ENCODE data around the gene IRF9. TPM values are rescaled to one million over a fixed set of nuclear protein-coding genes. Genes with fewer than 3 reads are reported as not detected.

IRF9 gene
- total and polyA plus RNA-seq, 2 of the 13 experiments (the other 11 are each of a cell fraction or from before 2014, with no cell fraction given) = 14.9 to 49.7 TPM

DNA sequence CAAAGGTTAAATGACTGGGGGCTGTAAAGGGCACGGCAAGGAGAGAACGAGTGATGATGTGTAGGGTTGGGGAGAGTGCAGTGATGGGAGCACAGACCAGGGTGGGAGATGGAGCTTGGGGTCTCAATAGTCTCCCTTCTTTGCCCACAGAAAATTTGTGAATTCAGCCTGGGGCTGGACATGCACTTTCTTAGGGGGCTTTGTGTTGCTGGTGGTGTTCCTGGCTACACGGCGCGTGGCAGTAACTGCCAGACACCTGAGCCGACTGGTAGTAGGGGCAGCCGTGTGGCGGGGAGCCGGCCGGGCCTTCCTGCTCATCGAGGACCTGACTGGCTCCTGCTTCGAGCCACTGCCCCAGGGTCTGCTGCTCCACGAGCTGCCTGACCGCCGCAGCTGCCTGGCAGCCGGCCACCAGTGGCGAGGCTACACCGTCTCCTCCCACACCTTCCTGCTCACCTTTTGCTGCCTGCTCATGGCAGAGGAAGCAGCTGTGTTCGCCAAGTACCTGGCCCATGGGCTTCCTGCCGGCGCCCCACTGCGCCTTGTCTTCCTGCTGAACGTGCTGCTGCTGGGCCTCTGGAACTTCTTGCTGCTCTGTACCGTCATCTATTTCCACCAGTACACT, 28.9 kb upstream of the IRF9 start (continued):
- TF ChIP-seq ZIK1 (CRISPR knock-in tag; IDR thresholded peaks at IDR 0.05; ENCODE audit: borderline replicate concordance, low read depth) = 0 out of 2 replicates have a peak, but pooled peaks have one; percentile 4
- no peak for TF ChIP-seq ELF4 (CRISPR knock-in tag; IDR thresholded peaks at IDR 0.05; ENCODE audit: borderline replicate concordance)
- peak; percentile 88; the same call in 1 of the 2 replicates for TF ChIP-seq KLF13 (CRISPR knock-in tag; IDR thresholded peaks at IDR 0.05)
- TF ChIP-seq, protein P1, sequence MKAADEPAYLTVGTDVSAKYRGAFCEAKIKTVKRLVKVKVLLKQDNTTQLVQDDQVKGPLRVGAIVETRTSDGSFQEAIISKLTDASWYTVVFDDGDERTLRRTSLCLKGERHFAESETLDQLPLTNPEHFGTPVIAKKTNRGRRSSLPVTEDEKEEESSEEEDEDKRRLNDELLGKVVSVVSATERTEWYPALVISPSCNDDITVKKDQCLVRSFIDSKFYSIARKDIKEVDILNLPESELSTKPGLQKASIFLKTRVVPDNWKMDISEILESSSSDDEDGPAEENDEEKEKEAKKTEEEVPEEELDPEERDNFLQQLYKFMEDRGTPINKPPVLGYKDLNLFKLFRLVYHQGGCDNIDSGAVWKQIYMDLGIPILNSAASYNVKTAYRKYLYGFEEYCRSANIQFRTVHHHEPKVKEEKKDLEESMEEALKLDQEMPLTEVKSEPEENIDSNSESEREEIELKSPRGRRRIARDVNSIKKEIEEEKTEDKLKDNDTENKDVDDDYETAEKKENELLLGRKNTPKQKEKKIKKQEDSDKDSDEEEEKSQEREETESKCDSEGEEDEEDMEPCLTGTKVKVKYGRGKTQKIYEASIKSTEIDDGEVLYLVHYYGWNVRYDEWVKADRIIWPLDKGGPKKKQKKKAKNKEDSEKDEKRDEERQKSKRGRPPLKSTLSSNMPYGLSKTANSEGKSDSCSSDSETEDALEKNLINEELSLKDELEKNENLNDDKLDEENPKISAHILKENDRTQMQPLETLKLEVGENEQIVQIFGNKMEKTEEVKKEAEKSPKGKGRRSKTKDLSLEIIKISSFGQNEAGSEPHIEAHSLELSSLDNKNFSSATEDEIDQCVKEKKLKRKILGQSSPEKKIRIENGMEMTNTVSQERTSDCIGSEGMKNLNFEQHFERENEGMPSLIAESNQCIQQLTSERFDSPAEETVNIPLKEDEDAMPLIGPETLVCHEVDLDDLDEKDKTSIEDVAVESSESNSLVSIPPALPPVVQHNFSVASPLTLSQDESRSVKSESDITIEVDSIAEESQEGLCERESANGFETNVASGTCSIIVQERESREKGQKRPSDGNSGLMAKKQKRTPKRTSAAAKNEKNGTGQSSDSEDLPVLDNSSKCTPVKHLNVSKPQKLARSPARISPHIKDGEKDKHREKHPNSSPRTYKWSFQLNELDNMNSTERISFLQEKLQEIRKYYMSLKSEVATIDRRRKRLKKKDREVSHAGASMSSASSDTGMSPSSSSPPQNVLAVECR (CRISPR knock-in tag; IDR thresholded peaks at IDR 0.05; ENCODE audit: borderline replicate concordance) = no peak
- TF ChIP-seq, protein P2, sequence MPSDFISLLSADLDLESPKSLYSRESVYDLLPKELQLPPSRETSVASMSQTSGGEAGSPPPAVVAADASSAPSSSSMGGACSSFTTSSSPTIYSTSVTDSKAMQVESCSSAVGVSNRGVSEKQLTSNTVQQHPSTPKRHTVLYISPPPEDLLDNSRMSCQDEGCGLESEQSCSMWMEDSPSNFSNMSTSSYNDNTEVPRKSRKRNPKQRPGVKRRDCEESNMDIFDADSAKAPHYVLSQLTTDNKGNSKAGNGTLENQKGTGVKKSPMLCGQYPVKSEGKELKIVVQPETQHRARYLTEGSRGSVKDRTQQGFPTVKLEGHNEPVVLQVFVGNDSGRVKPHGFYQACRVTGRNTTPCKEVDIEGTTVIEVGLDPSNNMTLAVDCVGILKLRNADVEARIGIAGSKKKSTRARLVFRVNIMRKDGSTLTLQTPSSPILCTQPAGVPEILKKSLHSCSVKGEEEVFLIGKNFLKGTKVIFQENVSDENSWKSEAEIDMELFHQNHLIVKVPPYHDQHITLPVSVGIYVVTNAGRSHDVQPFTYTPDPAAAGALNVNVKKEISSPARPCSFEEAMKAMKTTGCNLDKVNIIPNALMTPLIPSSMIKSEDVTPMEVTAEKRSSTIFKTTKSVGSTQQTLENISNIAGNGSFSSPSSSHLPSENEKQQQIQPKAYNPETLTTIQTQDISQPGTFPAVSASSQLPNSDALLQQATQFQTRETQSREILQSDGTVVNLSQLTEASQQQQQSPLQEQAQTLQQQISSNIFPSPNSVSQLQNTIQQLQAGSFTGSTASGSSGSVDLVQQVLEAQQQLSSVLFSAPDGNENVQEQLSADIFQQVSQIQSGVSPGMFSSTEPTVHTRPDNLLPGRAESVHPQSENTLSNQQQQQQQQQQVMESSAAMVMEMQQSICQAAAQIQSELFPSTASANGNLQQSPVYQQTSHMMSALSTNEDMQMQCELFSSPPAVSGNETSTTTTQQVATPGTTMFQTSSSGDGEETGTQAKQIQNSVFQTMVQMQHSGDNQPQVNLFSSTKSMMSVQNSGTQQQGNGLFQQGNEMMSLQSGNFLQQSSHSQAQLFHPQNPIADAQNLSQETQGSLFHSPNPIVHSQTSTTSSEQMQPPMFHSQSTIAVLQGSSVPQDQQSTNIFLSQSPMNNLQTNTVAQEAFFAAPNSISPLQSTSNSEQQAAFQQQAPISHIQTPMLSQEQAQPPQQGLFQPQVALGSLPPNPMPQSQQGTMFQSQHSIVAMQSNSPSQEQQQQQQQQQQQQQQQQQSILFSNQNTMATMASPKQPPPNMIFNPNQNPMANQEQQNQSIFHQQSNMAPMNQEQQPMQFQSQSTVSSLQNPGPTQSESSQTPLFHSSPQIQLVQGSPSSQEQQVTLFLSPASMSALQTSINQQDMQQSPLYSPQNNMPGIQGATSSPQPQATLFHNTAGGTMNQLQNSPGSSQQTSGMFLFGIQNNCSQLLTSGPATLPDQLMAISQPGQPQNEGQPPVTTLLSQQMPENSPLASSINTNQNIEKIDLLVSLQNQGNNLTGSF (CRISPR knock-in tag; IDR thresholded peaks at IDR 0.05) = 0 out of 2 replicates have a peak, but pooled peaks have one; percentile 53
- no peak for TF ChIP-seq ZNF510 (CRISPR knock-in tag; IDR thresholded peaks at IDR 0.05; ENCODE audit: low read depth)
- TF ChIP-seq ZNF773 (CRISPR knock-in tag; IDR thresholded peaks at IDR 0.05; ENCODE audit: borderline replicate concordance) = peak; percentile 70; the same call in 1 of the 2 replicates
- TF ChIP-seq MTA1 (CRISPR knock-in tag; IDR thresholded peaks at IDR 0.05; ENCODE audit: borderline replicate concordance) = peak; percentile 42; the same call in 1 of the 2 replicates
- TF ChIP-seq MED13 (CRISPR knock-in tag; IDR thresholded peaks at IDR 0.05) = 0 out of 2 replicates have a peak, but pooled peaks have one; percentile 40
- TF ChIP-seq, protein P3, sequence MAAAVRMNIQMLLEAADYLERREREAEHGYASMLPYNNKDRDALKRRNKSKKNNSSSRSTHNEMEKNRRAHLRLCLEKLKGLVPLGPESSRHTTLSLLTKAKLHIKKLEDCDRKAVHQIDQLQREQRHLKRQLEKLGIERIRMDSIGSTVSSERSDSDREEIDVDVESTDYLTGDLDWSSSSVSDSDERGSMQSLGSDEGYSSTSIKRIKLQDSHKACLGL (CRISPR knock-in tag; IDR thresholded peaks at IDR 0.05) = peak; percentile 18; the same call in 1 of the 2 replicates
- 0 out of 2 replicates have a peak, but pooled peaks have one; percentile 19 for TF ChIP-seq MYC (CRISPR knock-in tag; IDR thresholded peaks at IDR 0.05; ENCODE audit: borderline replicate concordance)

Data from HepG2 (cell line).